GM13977 (cell line): ENCODE measurements around the gene PDE6C.

Experiments
- DNase-seq: peaks from one replicate; pipeline ENCODE4 v3.0.0; 2012; ENCODE audit warnings: low spot score
- CTCF ChIP-seq: IDR thresholded peaks from 2 replicates; pipeline ENCODE4 v1.5.1; 2012; ENCODE audit warnings: mild to moderate bottlenecking, control low read depth; ENCODE audit not compliant: insufficient read depth; ENCODE audit errors: extremely low read depth, missing control alignments
- in situ Hi-C: fragments of 300-500 bp; cut with MboI; formaldehyde crosslinking; loops from one replicate; pipeline ENCODE4 v1.12.0; 2022; ENCODE audit warnings: low sequenced_read_pairs, low pct_unique_long_range_greater_than_20kb, mixed read lengths, inconsistent platforms; ENCODE audit not compliant: unreplicated experiment

The PDE6C gene

GRCh38 chr10:93604146-93604545, 8.2 kb upstream of the PDE6C start:
- in situ Hi-C loops, result no loop called here

GRCh38 chr10:93608421-93608820, 3.9 kb upstream of the PDE6C start:
- in situ Hi-C loops, result no loop called here
- TF ChIP-seq CTCF, result no peak
- no peak for DNase-seq

More at GRCh38 chr10:93604146-93604545, 8.2 kb upstream of the PDE6C start:
- no peak for DNase-seq
- no peak for TF ChIP-seq CTCF

- no peak for DNase-seq
- TF ChIP-seq CTCF, result no peak
- in situ Hi-C loops, result no loop called here
These were observed 789 bp downstream of the PDE6C start for GRCh38 chr10:93613126-93613525.

GRCh38 chr10:93614101-93614825, 1.9 kb downstream of the PDE6C start:
- no peak for TF ChIP-seq CTCF
- in situ Hi-C loops, result no loop called here
- DNase-seq, result no peak

- no peak for DNase-seq
- in situ Hi-C loops, result no loop called here
- TF ChIP-seq CTCF, result no peak
These were observed 3.4 kb downstream of the PDE6C start for GRCh38 chr10:93615576-93616235.

- no peak for TF ChIP-seq CTCF
- no peak for DNase-seq
- in situ Hi-C loops, result no loop called here
These were observed 8.6 kb downstream of the PDE6C start for GRCh38 chr10:93620925-93621324.
